Activated T-cell treated with anti-CD3 and anti-CD28 coated beads for 24 hours (primary cell): Measurements from ENCODE around the gene MZB1.
A peak's percentile ranks its signal among the peaks of the same experiment; 100 is the strongest.
"Not testable (repeated sequence)": the region's sequence is repeated elsewhere in the genome, so short reads cannot be mapped to it uniquely, and the experiment has no call there.

Experiments used
- DNase-seq: peaks from one replicate; pipeline ENCODE4 v3.0.0-alpha.2; 2020; ENCODE audit warnings: low read depth

MZB1 gene

GRCh38 chr5:139410121-139410992 is 20.6 kb upstream of the MZB1 start:
- DNase-seq, result no peak

DNA sequence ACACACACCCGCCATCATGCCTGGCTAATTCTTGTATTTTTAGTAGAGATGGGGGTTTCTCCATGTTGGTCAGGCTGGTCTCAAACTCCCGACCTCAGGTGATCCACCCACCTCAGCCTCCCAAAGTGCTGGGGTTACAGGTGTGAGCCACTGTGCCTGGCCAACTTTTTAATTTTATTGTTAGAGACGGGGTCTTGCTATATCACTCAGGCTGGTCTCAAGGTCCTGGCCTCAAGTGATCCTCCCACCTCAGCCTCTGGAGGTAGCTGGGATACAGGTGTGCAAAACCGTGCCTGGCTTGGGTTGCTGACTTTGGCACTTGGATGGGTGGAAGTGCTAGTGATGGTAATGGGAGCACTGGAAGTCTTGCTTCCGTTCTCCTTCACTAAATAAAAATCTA is 19.4 kb upstream of the MZB1 start:
- not testable (repeated sequence) for DNase-seq

GRCh38 chr5:139408191-139408590 is 18.5 kb upstream of the MZB1 start:
- DNase-seq, result no peak

DNA sequence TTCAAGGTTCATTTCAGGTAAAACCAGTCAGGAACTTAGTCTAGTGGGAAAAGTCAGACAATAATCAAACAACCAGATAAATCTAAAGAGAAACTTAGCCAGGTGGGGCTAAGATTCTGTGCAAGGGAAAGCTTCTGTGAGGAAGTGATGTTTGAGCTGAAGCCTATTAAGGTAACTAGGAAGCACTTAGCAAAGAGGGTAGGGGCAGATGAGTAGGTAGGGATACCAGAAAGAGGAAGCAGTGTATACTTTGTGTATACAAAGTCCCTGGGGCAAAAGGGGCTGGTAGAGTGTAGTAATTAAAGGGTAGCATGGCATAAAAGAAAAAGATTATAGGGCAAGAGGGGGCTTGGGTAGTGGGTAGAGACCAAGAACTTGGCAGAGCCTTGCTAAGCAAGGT is 17.8 kb upstream of the MZB1 start:
- no peak for DNase-seq

- no peak for DNase-seq
These were observed 17.2 kb upstream of the MZB1 start for GRCh38 chr5:139406963-139407362.

DNA sequence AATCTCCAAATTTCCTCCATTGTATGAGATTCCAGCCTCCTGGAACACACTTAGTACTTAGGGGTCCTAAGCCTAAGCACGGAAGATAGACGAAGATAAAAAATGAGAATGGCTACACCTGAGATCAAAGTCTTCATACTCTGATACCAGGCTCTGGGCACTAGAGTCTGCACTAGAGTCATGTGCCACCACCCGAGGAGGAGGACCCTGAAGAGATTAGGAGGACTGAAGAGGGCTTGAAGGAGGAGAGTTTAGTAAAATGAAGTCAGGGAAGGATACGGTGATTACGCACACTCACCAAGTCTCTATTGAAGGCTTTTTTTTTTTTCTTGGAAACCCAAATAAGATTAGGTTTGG is 14.7 kb upstream of the MZB1 start:
- DNase-seq, result no peak

DNA sequence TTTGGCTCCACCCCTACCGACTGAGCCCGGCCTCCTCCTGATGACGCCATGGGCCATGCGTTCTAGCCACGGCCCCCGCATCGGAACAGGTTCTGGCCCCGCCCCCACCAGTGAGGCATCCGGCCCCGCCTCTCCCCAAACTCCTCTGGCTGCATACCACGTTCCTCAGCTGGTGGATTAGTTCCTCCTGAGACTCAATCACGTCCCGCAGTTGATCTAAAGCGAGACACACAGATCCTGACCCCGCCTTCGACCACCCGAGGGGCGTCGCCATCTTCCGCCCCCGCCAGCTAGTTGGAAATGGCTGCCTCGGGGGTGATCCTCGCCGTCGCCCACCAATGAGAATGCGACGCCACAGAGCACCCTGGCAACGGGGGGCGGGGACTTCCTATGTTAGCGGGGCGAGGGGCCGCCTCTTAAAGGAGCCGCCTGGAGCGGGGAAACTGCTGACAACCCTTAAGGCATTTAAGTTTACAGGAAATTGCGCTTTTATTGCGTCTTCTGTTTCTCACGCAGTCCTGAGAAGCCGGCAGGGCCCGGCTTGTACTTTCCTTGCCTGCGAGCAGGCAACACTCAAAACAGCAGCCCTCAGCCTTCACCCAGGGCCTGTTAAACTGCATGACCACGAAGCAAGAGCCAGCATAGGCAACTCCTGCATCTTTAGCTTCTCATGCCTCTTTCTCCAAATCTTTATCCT is 14.2 kb upstream of the MZB1 start, which contains the start of gene SPATA24:
Gene SPATA24, minus strand, starts transcription at position 303 of the 697 bp plus-strand sequence. Its CDS starts 29 bp downstream, at position 274.
- DNase-seq, result peak; percentile 98

DNA sequence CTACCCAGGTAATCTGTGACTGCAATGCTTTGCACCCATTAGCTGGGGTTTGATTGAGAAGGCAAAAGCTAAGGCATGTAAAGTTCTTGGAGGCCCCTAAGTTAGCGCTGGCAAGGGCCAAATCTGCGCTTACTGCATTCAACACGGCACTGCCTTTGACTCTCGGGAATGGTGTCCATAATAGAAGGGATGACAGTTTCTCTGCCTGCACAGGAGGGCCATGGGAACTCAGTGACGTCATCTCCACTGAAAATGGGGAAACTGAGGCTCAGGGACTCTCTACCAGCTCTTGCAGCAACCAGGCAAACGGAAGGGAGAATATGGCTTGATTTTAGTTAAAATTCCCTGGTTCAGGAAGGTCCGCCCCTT is 13.7 kb upstream of the MZB1 start:
- DNase-seq, result no peak

- no peak for DNase-seq
These were observed 12.9 kb upstream of the MZB1 start for GRCh38 chr5:139402561-139403158.

DNA sequence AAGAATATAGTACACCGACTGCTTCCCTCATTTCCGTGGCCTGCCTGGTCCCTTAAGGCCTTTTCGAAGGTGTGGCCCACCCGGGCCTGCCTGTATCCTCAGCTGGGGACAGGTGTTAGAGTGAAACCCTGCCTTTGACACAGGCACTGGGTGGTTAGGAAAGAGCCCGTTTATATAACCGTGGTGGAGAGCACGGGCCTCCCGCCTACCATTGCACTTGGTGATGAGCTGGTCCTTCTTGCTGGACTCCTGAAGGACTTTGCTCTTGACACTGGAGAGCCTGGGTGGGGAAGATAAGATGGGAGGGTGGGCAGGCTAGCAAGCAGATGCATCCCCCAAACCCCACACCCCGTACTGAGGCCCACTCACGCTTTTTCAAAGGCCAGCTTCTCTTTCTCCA is 11.8 kb upstream of the MZB1 start:
- no peak for DNase-seq

DNA sequence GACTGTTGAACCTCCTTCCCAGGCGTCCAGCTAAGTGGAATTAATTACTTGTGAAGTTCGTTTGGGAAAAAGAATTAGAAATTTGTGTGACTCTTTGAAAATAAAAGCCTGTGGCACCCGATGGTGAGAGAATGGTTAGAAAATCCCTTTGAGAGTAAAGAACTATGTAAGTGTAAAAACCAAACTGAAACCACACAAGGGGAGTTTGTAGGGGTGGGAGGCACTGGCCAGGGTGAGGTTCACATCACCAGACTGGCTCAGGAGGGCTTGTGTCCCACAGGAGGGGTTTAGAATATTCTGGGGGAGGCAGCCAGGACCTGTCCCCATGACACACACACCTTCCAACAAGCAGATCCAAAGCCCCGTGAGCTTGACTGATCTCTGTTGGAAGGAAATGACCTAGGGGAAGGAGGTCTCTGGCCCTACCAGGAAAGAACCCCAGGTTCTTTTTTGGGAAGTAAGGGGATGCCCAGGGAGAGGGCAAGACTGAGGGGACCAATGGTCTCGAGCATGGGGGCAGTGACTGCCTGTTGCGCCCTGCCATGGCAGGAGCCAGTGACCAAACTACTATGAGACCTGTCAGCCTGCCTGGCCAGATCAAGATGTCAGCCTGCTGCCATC is 9.9 kb upstream of the MZB1 start:
- DNase-seq, result no peak

DNA sequence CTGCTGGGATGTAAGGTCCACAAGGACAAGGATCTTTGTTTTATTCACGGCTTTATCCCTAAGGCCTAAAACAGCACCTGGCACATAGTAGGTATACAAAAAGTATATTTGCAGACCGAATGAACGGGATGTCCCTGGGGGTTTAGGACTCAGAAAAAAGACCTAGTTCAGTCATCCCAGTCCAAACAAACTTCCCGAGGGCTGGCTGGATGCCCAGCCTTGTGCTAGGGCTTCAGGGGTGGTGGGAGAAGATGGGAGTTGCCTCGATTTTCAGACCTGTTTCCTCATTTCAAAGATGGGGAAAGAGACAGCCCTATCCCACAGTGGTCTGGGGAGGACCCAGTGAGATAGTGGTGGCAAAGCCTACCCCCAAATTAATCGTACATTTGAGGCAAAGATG is 8.2 kb upstream of the MZB1 start:
- DNase-seq, result no peak

DNA sequence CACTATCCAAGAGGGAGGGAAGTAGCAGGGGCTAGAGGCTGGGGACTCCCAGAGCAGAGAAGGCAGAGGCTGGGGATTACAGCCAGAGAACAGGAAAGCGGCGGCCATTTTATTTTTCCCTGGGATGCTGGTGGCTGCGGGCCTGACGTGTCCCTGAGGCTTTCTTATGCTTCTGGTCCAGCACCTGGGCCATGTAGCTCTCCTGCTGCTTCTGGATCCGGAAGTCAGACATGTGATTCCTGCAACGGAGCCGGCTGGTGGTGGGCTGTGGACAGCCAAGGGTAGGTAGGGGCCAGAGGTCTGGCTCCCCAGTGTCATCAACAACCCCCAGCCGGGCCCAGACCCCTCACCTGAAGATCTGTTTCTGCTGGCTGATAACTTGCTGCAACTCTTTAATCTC is 7.0 kb upstream of the MZB1 start:
- DNase-seq, result no peak

- no peak for DNase-seq
These were observed 6.3 kb upstream of the MZB1 start for GRCh38 chr5:139395844-139396640.

DNA sequence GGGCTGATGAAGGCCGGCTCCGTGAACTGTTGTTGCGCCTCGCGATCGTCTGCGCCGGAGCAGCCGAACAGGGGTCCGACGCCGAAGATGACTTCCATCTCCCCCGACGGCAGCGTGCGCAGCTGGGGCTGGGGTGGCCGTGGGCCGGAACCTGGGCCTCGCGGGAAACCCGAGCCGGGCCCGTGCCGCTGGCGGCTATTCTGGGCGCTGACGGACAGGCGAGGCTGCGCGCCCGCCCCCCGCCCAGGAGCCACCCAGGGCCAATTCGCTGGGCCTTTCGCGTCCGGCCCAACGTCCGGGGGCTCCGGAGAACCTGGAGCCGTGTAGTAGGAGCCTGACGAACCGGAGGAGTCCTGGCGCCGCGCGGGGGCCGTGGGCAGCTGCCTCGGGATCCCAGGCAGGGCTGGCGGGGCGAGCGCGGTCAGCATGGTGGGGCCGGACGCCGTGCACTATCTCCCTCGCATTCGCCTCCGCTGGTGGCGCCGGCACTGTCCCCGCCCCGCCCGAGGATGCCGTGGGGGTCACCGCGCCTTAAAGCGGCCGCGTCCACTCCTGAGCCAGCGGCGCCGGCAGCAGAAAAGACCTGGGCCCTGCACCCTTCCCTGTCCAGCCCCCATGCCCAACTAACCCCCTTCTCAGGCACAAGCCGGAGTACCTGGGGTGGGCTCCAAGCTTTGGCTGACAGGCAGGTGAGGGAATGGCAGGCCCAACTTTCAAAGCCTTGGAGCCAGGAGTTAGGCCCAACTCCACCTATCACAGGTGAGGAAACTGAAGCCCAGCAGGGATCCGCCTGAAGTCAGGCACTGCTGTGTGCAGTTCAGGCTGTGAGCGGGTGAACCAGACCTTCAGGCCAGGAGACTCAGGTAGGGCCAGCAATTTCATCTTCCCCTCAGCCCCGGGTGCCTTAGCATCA is 5.2 kb upstream of the MZB1 start, which contains the start of gene PROB1:
Gene PROB1, minus strand, starts transcription at position 451 of the 913 bp plus-strand sequence. Its CDS starts 23 bp downstream, at position 428.
- no peak for DNase-seq

- no peak for DNase-seq
These were observed 4.5 kb upstream of the MZB1 start for GRCh38 chr5:139394123-139394653.

GRCh38 chr5:139393497-139394122 is 3.9 kb upstream of the MZB1 start:
- DNase-seq, result no peak

DNA sequence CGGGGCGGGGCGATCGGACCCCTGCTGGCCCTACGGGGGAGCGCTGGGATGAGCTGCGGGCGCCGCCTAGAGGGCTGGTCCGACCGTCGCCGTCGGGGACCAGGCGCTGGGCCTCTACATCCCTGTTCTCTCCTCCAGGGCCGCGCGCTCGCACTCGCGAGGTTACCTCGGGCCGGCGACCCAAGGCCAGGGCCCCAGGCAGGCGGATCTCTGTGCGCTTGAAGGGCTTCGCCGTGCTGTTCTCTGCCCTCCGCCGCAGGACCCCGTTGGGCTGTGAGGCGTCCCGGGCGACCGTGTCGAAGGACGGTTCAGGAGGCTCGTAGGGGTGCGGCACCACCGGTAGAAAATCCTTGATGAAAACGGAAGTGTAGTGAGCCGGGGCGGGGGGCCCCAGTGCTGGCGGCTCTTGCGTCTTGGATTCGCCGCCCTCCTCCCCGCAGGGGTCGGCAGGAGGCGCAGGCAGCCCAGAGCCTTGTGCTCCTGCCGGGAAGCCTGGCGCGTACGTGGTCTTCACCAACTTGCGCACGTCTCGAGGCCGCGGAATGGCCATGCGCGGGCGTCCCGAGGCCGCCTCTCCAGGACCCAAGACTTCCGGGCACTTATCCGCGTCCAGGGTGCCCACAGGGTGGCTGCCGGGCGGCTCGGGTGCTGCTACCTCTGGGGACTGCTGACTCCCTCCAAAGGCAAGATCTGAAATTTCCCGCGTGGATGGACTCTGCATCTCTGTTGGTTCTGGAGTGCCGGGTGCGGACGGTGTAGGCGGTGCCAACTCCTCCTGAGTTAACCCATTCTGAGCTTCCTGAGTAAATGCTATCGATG is 3.2 kb upstream of the MZB1 start:
- peak; percentile 71 for DNase-seq

- DNase-seq, result no peak
These were observed 2.6 kb upstream of the MZB1 start for GRCh38 chr5:139392324-139392677.
